ENCODE results near the gene SLC6A7.

Gene SLC6A7

GRCh38 chr5:150190987-150191386 lies 1.1 kb downstream of the SLC6A7 start:
- no peaks in the 10 kb centered on the region for H4K20me1 ChIP-seq (ENCODE audit: insufficient read depth, low read length)
- H3K4me2 ChIP-seq (ENCODE audit: low read length), result no peak overlapping the region
- no peaks in the 10 kb centered on the region for H3K79me2 ChIP-seq (ENCODE audit: low read length)
- H3K27ac ChIP-seq (ENCODE audit: low read length), result no peak overlapping the region
- H2AFZ ChIP-seq (ENCODE audit: low read depth, low read length), result no peak overlapping the region
- no peaks in the 10 kb centered on the region for H3K9me3 ChIP-seq (ENCODE audit: insufficient read depth, low read length)
- H3K4me1 ChIP-seq (ENCODE audit: low read length), result no peaks in the 10 kb centered on the region
- TF ChIP-seq, protein P1, sequence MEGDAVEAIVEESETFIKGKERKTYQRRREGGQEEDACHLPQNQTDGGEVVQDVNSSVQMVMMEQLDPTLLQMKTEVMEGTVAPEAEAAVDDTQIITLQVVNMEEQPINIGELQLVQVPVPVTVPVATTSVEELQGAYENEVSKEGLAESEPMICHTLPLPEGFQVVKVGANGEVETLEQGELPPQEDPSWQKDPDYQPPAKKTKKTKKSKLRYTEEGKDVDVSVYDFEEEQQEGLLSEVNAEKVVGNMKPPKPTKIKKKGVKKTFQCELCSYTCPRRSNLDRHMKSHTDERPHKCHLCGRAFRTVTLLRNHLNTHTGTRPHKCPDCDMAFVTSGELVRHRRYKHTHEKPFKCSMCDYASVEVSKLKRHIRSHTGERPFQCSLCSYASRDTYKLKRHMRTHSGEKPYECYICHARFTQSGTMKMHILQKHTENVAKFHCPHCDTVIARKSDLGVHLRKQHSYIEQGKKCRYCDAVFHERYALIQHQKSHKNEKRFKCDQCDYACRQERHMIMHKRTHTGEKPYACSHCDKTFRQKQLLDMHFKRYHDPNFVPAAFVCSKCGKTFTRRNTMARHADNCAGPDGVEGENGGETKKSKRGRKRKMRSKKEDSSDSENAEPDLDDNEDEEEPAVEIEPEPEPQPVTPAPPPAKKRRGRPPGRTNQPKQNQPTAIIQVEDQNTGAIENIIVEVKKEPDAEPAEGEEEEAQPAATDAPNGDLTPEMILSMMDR (IDR thresholded peaks at IDR 0.05; ENCODE audit: low read depth, low read length), result no peak
- no peak for TF ChIP-seq EZH2phosphoT487 (IDR thresholded peaks at IDR 0.05; ENCODE audit: low read depth)
- no peak overlapping the region for H3K4me3 ChIP-seq (ENCODE audit: low read length)
- H3K27me3 ChIP-seq (ENCODE audit: low read depth, low read length), result peaks cover 3% of the 10 kb centered on the region; the same call in 1 of the 2 replicates
- no peaks in the 10 kb centered on the region for H3K36me3 ChIP-seq (replicated peaks; ENCODE audit: low read depth, low read length)
- H3K9ac ChIP-seq (ENCODE audit: low read length), result no peak overlapping the region

DNA sequence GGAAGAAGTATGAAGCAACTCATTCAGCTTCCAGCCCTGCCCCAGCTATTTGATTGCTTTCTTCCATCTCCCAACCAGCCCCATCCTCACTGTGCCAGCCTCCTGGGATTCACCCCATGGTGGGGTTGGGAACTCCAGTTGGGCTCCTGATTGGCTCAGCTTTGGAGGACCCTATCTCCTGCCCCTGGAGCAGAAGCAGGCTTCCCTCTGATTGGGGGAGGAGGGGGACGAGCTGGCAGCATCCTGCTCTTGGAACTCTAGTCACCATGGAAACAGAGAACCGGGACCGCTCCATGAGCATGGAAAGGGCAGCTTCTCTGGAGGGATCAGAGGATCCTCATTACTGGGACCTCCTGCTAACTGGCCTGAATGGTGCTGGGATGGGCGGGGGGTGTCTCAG lies 2.6 kb downstream of the SLC6A7 start:
- H3K4me1 ChIP-seq (ENCODE audit: low read length), result no peaks in the 10 kb centered on the region
- H3K4me2 ChIP-seq (ENCODE audit: low read length), result no peak overlapping the region
- H3K36me3 ChIP-seq (replicated peaks; ENCODE audit: low read depth, low read length), result no peaks in the 10 kb centered on the region
- no peaks in the 10 kb centered on the region for H3K79me2 ChIP-seq (ENCODE audit: low read length)
- peaks cover 3% of the 10 kb centered on the region; the same call in 1 of the 2 replicates for H3K27me3 ChIP-seq (ENCODE audit: low read depth, low read length)
- no peak overlapping the region for H3K9ac ChIP-seq (ENCODE audit: low read length)
- H3K4me3 ChIP-seq (ENCODE audit: low read length), result no peak overlapping the region
- H4K20me1 ChIP-seq (ENCODE audit: insufficient read depth, low read length), result no peaks in the 10 kb centered on the region
- H3K27ac ChIP-seq (ENCODE audit: low read length), result no peak overlapping the region
- H3K9me3 ChIP-seq (ENCODE audit: insufficient read depth, low read length), result no peaks in the 10 kb centered on the region
- H2AFZ ChIP-seq (ENCODE audit: low read depth, low read length), result no peak overlapping the region
- TF ChIP-seq EZH2phosphoT487 (IDR thresholded peaks at IDR 0.05; ENCODE audit: low read depth), result no peak
- TF ChIP-seq, protein P1 (IDR thresholded peaks at IDR 0.05; ENCODE audit: low read depth, low read length), result no peak

DNA sequence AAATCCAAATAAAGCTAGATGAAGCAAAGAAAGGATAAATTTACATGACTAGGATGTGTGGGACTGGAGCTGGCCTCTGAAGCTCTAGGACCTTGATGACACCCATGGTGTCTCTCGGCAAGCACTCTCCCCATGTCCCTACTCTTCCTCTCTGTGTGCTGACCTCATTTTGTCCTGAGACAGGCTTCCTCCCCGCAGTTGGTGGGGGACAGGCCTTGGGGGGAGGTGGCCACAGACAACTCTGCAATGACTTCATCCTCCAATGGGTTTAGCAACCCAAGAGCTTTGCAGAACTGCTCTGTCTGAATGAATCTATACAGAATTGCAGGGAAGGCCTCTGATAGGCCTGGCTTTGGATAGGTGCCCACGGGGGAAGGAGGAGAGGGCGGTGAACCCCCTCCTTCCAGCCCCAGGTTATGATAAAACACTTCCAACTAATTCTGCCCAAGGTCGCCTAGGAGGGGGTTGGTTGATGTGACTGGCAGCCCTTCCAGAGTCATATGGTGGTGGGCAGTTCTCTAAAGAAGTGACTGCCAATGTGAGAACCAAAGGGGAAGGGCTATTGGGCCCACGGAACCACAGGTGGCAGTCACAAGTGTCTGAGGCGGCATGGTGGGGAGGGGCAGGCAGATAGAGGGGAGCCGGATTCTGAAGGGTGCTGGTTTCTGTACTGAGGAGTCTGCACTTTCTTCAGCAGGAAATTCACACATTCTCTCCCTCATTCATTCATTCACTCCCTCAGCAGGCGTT lies 6.0 kb downstream of the SLC6A7 start:
- H3K36me3 ChIP-seq (replicated peaks; ENCODE audit: low read depth, low read length), result no peaks in the 10 kb centered on the region
- no peak for TF ChIP-seq EZH2phosphoT487 (IDR thresholded peaks at IDR 0.05; ENCODE audit: low read depth)
- TF ChIP-seq, protein P1 (IDR thresholded peaks at IDR 0.05; ENCODE audit: low read depth, low read length), result no peak

GRCh38 chr5:150196514-150196913 lies 6.7 kb downstream of the SLC6A7 start:
- no peak overlapping the region for H3K4me2 ChIP-seq (ENCODE audit: low read length)
- no peaks in the 10 kb centered on the region for H4K20me1 ChIP-seq (ENCODE audit: insufficient read depth, low read length)
- no peak for TF ChIP-seq EZH2phosphoT487 (IDR thresholded peaks at IDR 0.05; ENCODE audit: low read depth)
- TF ChIP-seq, protein P1 (IDR thresholded peaks at IDR 0.05; ENCODE audit: low read depth, low read length), result no peak
- H3K9me3 ChIP-seq (ENCODE audit: insufficient read depth, low read length), result no peaks in the 10 kb centered on the region
- H3K36me3 ChIP-seq (replicated peaks; ENCODE audit: low read depth, low read length), result no peaks in the 10 kb centered on the region
- peaks cover 5% of the 10 kb centered on the region; the same call in 1 of the 2 replicates for H3K27me3 ChIP-seq (ENCODE audit: low read depth, low read length)
- no peak overlapping the region for H3K4me3 ChIP-seq (ENCODE audit: low read length)
- H3K79me2 ChIP-seq (ENCODE audit: low read length), result no peaks in the 10 kb centered on the region
- H3K9ac ChIP-seq (ENCODE audit: low read length), result no peak overlapping the region
- no peak overlapping the region for H2AFZ ChIP-seq (ENCODE audit: low read depth, low read length)
- no peaks in the 10 kb centered on the region for H3K4me1 ChIP-seq (ENCODE audit: low read length)
- no peak overlapping the region for H3K27ac ChIP-seq (ENCODE audit: low read length)

More for the DNA sequence above, 6.0 kb downstream of the SLC6A7 start:
- Histone ChIP-seq H3K79me2 (ENCODE audit: low read length) (no peaks in the 10 kb centered on the region), H4K20me1 (ENCODE audit: insufficient read depth, low read length) (no peaks in the 10 kb centered on the region), H3K4me2 (ENCODE audit: low read length) (no peak overlapping the region), H2AFZ (ENCODE audit: low read depth, low read length) (no peak overlapping the region), H3K27me3 (ENCODE audit: low read depth, low read length) (peaks cover 5% of the 10 kb centered on the region; the same call in 1 of the 2 replicates), H3K9ac (ENCODE audit: low read length) (no peak overlapping the region), H3K27ac (ENCODE audit: low read length) (no peak overlapping the region), H3K4me1 (ENCODE audit: low read length) (no peaks in the 10 kb centered on the region), H3K9me3 (ENCODE audit: insufficient read depth, low read length) (no peaks in the 10 kb centered on the region), H3K4me3 (ENCODE audit: low read length) (no peak overlapping the region)
